M059J (cell line): ENCODE data around the gene FUT1. TPM values are rescaled to one million over a fixed set of nuclear protein-coding genes. Genes with fewer than 3 reads are reported as not detected.
"Not testable (repeated sequence)": the region's sequence is repeated elsewhere in the genome, so short reads cannot be mapped to it uniquely, and the experiment has no call there.

Experiments
- DNase-seq: peaks from one replicate; pipeline ENCODE4 v3.0.0-alpha.2; 2012; ENCODE audit warnings: low read depth
- total RNA-seq: library from RNA; depleted of rRNA; stranded (reverse); fragments of >200 nt; shearing (Covaris generic); gene quantifications from 2 replicates; pipeline ENCODE4 v1.2.3, GENCODE V29; 2014

The FUT1 gene
- total RNA-seq, 1 experiment from 2014 or later, result 0.15 TPM

GRCh38 chr19:48768994-48769713 is 16.7 kb upstream of the FUT1 start:
- DNase-seq, result no peak

GRCh38 chr19:48768171-48768753 is 15.8 kb upstream of the FUT1 start:
- DNase-seq, result not testable (repeated sequence)

- not testable (repeated sequence) for DNase-seq
Measured at GRCh38 chr19:48765816-48766215, 13.4 kb upstream of the FUT1 start.

GRCh38 chr19:48760504-48761205 is 8.2 kb upstream of the FUT1 start:
- peak; percentile 76 for DNase-seq

GRCh38 chr19:48757741-48758144 is 5.3 kb upstream of the FUT1 start:
- DNase-seq, result no peak

GRCh38 chr19:48757089-48757675 is 4.7 kb upstream of the FUT1 start:
- DNase-seq, result no peak

GRCh38 chr19:48756686-48757085 is 4.2 kb upstream of the FUT1 start:
- no peak for DNase-seq

GRCh38 chr19:48756212-48756611 is 3.8 kb upstream of the FUT1 start:
- no peak for DNase-seq

- DNase-seq, result no peak
Measured at GRCh38 chr19:48755787-48756186, 3.3 kb upstream of the FUT1 start.

GRCh38 chr19:48755084-48755641 is 2.7 kb upstream of the FUT1 start, which contains the start of gene FGF21:
Gene FGF21 (plus strand): TSS chr19:48755524. CDS start chr19:48756237, 713 bp downstream.
- no peak for DNase-seq

GRCh38 chr19:48751845-48752495 is 471 bp downstream of the FUT1 start:
- DNase-seq, result no peak

- no peak for DNase-seq
Measured at GRCh38 chr19:48750771-48751504, 1.5 kb downstream of the FUT1 start.

- no peak for DNase-seq
Measured at GRCh38 chr19:48750351-48750750, 2.1 kb downstream of the FUT1 start.

- no peak for DNase-seq
Measured at GRCh38 chr19:48749571-48750198, 2.8 kb downstream of the FUT1 start.

GRCh38 chr19:48746738-48747575 is 5.5 kb downstream of the FUT1 start, which contains the start of gene IZUMO1:
Gene IZUMO1 (minus strand): TSS chr19:48746909. CDS start chr19:48745859, 1,050 bp downstream.
- peak; percentile 83 for DNase-seq

GRCh38 chr19:48746110-48746509 is 6.3 kb downstream of the FUT1 start:
- DNase-seq, result no peak

GRCh38 chr19:48745208-48745995 is 7.0 kb downstream of the FUT1 start:
- peak; percentile 67 for DNase-seq

GRCh38 chr19:48742096-48742495 is 10.3 kb downstream of the FUT1 start:
- DNase-seq, result no peak
